Stimulated activated naive CD8-positive, alpha-beta T cell treated with anti-CD3 and anti-CD28 coated beads, Interleukin-15, amount 100 ng/mL, for 72 hours (primary cell): ENCODE data around the gene INPP5D.

Experiments
- ATAC-seq: fragments of 150-1000 bp; cut with Tn5 transposase; 2 replicates; pipeline ENCODE4 v1.10.0; 2021; ENCODE audit warnings: mild to moderate bottlenecking, moderate library complexity
- DNase-seq, 2 donors: peaks; one replicate each; pipeline ENCODE4 v3.0.0; 2021 to 2022
- H3K27ac Mint-ChIP-seq, 2 donors: one replicate each; pipeline ENCODE4 v1.8.0; 2022; ENCODE audit warnings: mild to moderate bottlenecking in 2 of 2, mixed read lengths in 2 of 2, moderate library complexity in 2 of 2
- H3K27me3 Mint-ChIP-seq: one replicate; pipeline ENCODE4 v1.8.0; 2022; ENCODE audit warnings: mixed read lengths
- H3K4me1 Mint-ChIP-seq: one replicate; pipeline ENCODE4 v1.8.0; 2022; ENCODE audit warnings: mild to moderate bottlenecking, mixed read lengths
- H3K4me3 Mint-ChIP-seq, 2 donors: one replicate each; pipeline ENCODE4 v1.8.0; 2022; ENCODE audit warnings: mild to moderate bottlenecking in 2 of 2, mixed read lengths in 2 of 2, moderate library complexity in 1 of 2
- H3K9me3 Mint-ChIP-seq, 2 donors: one replicate each; pipeline ENCODE4 v1.8.0; 2022; ENCODE audit warnings: mixed read lengths in 2 of 2

The INPP5D gene

GRCh38 chr2:233225230-233226068 is 165.3 kb downstream of the INPP5D start:
- peaks cover 35% of the 10 kb centered on the region for H3K4me1 Mint-ChIP-seq
- no peaks in the 10 kb centered on the region for H3K9me3 Mint-ChIP-seq

DNA sequence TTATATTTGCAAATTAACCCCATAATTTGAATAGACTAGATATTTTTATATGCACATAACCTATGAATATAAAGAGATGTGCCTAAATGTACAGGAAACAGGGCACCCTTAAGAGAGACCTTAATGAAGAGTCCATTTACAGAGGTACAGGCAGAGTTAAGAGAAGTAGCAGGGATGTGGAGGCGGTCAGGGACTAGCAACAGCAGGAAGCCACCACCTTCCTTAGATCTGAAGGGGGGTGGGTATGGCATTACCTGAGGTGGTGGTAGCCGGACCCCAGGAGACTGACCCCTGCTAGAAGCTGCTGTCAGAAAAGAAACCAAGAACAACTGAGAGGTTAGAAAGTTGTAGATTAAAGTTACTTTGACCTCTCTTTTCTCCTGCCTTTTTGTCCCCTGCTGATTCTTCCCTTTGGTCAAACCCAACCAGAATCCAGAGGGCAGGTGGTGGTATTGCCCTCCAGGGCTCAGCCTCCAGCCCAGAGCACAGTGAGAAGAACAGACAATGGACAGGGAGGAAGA is 166.4 kb downstream of the INPP5D start:
- no peak overlapping the region for H3K27ac Mint-ChIP-seq

More at GRCh38 chr2:233225230-233226068, 165.3 kb downstream of the INPP5D start:
- no peak for ATAC-seq
- Mint-ChIP-seq H3K27ac (no peak overlapping the region), H3K27me3 (no peaks in the 10 kb centered on the region), H3K4me3 (no peak overlapping the region)
- no peak for DNase-seq

DNA sequence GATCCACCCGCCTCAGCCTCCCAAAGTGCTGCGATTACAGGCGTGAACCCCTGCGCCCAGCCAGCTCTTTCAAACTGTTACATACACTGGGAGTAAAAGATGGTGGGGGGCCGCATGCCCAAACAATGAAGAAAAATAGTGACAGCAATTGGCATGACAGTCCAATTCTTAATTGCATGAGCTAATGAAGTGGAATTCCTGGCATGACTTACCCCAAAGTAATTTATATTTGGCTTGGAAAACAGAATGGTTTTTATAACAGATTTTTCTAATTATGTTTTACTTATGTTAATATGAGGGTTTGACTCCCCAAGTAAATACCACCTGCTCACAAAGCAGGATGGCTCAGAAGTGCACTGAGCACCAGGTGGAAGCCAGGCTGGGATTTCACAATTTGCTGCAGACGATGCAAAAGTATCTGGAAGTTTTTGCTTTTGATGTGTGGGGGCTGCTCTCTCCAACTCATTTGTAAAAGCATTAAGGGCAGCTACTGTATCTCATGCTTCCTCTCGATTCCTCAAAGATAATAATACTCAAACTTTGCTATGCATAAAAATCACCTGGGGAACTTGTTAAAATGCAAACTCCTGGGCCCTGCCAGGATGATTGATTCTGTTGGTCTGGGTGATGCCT is 167.3 kb downstream of the INPP5D start:
- H3K27ac Mint-ChIP-seq: no peak overlapping the region
- peaks cover 55% of the 10 kb centered on the region for H3K4me1 Mint-ChIP-seq
- ATAC-seq: no peak
- H3K4me3 Mint-ChIP-seq: no peak overlapping the region
- DNase-seq: no peak
- no peaks in the 10 kb centered on the region for H3K27me3 Mint-ChIP-seq
- H3K9me3 Mint-ChIP-seq: no peaks in the 10 kb centered on the region

More for the DNA sequence above, 166.4 kb downstream of the INPP5D start:
- Mint-ChIP-seq H3K4me3 (no peak overlapping the region), H3K9me3 (no peaks in the 10 kb centered on the region), H3K27me3 (no peaks in the 10 kb centered on the region), H3K4me1 (peaks cover 47% of the 10 kb centered on the region)
- ATAC-seq (no peak), DNase-seq (no peak)

- DNase-seq: no peak
- no peaks in the 10 kb centered on the region for H3K27me3 Mint-ChIP-seq
- no peak overlapping the region for H3K27ac Mint-ChIP-seq
- no peak overlapping the region for H3K4me3 Mint-ChIP-seq
- H3K9me3 Mint-ChIP-seq: no peaks in the 10 kb centered on the region
- no peak for ATAC-seq
- H3K4me1 Mint-ChIP-seq: peaks cover 65% of the 10 kb centered on the region
These were observed 168.2 kb downstream of the INPP5D start for GRCh38 chr2:233228376-233228775.

- H3K4me3 Mint-ChIP-seq: peak overlapping the region; percentile 52 to 71
- peaks cover 74% of the 10 kb centered on the region for H3K4me1 Mint-ChIP-seq
- DNase-seq: no peak
- peak overlapping the region in 1 of 2 donors; percentile 60 for H3K27ac Mint-ChIP-seq
- H3K9me3 Mint-ChIP-seq: peaks cover 0 to 5% of the 10 kb centered on the region in 2 donors
- no peaks in the 10 kb centered on the region for H3K27me3 Mint-ChIP-seq
- ATAC-seq: no peak
These were observed 173.6 kb downstream of the INPP5D start for GRCh38 chr2:233233618-233234230.

- no peaks in the 10 kb centered on the region for H3K27me3 Mint-ChIP-seq
- peaks cover 74% of the 10 kb centered on the region for H3K4me1 Mint-ChIP-seq
- peak overlapping the region; percentile 52 to 71 for H3K4me3 Mint-ChIP-seq
- peaks cover 0 to 9% of the 10 kb centered on the region in 2 donors for H3K9me3 Mint-ChIP-seq
- ATAC-seq: peak; percentile 70
- DNase-seq: peak; percentile 50 to 55
- H3K27ac Mint-ChIP-seq: peak overlapping the region in 1 of 2 donors; percentile 92
These were observed 174.1 kb downstream of the INPP5D start for GRCh38 chr2:233234264-233234663.

DNA sequence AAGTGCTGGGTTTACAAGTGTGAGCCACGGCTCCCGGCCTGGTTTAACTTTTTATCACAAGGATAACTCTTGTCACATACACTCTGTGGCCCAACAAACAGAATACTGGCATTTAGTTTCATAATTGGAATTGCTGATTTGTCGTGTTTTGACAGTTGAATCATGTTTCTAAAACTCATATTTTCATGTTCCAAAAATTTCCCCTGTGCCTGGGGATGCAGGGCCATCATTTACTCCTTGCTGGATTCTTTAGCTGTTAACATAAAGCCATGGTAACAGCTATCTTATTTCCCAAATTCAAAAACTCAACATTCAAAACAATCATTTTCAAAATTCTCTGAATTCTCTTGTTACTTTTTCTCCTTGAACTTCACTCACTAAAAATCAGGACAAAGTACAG is 174.9 kb downstream of the INPP5D start:
- Mint-ChIP-seq H3K9me3 (peaks cover 0 to 9% of the 10 kb centered on the region in 2 donors), H3K4me1 (peaks cover 74% of the 10 kb centered on the region), H3K27ac (no peak overlapping the region), H3K27me3 (no peaks in the 10 kb centered on the region), H3K4me3 (no peak overlapping the region)
- ATAC-seq (no peak), DNase-seq (no peak)

- H3K4me1 Mint-ChIP-seq: peaks cover 73% of the 10 kb centered on the region
- H3K27me3 Mint-ChIP-seq: no peaks in the 10 kb centered on the region
These were observed 175.8 kb downstream of the INPP5D start for GRCh38 chr2:233235977-233236376.

GRCh38 chr2:233236820-233237589 is 176.9 kb downstream of the INPP5D start:
- H3K27ac Mint-ChIP-seq: no peak overlapping the region
- H3K27me3 Mint-ChIP-seq: no peaks in the 10 kb centered on the region
- ATAC-seq (no peak), DNase-seq (no peak)
- H3K4me3 Mint-ChIP-seq: no peak overlapping the region
- peaks cover 73% of the 10 kb centered on the region for H3K4me1 Mint-ChIP-seq
- H3K9me3 Mint-ChIP-seq: peaks cover 0 to 9% of the 10 kb centered on the region in 2 donors

More at GRCh38 chr2:233235977-233236376, 175.8 kb downstream of the INPP5D start:
- no peak for DNase-seq
- Mint-ChIP-seq H3K4me3 (no peak overlapping the region), H3K27ac (no peak overlapping the region), H3K9me3 (peaks cover 0 to 9% of the 10 kb centered on the region in 2 donors)
- ATAC-seq: no peak

DNA sequence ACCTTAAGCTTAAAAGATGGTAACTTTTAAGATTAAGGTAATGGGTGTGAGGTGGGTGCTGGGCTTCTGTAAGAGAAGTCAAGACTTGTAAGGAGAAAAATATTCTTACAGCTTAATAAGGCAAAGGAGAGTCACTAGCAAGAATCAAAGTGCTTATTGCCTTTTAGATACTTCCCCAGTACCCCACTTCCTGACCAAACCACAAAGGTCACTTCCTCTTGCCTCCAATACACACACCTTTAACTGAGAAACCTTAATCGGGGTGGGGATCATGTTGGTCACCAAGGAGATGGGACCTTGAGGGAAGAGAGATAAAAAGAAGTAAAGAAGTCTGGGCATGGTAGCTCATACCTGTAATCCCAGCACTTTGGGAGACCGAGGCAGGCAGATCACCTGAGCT is 180.8 kb downstream of the INPP5D start:
- Mint-ChIP-seq H3K4me1 (peaks cover 66% of the 10 kb centered on the region), H3K9me3 (peaks cover 0 to 9% of the 10 kb centered on the region in 2 donors), H3K4me3 (peak overlapping the region; percentile 54 to 66), H3K27ac (no peak overlapping the region), H3K27me3 (no peaks in the 10 kb centered on the region)
- DNase-seq (peak; percentile 27 to 29), ATAC-seq (peak; percentile 78)

DNA sequence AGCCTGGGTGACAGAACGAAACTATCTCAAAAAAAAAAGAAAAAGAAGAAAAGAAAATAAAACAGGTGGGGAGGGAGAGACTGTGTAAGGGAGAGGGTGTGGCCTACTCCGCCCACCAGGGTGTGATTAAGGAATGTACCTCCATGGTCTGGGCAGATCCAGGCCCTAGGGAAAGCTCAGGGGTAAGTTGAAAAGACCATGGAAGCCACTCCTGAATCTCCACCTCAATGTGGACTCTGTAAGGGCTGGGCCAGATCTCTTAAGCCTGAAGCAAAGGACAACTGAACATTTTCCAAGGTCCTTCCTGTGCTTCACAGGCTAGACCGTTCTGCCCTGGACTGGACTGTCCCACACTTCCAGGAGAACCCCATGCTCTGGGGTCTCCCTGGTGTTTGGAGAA is 181.7 kb downstream of the INPP5D start:
- Mint-ChIP-seq H3K27me3 (no peaks in the 10 kb centered on the region), H3K4me1 (peaks cover 73% of the 10 kb centered on the region), H3K9me3 (peaks cover 0 to 9% of the 10 kb centered on the region in 2 donors), H3K27ac (peak overlapping the region in 1 of 2 donors; percentile 65), H3K4me3 (peak overlapping the region; percentile 20 to 66)
- ATAC-seq (no peak), DNase-seq (no peak)

GRCh38 chr2:233242231-233242927 is 182.2 kb downstream of the INPP5D start:
- no peak for DNase-seq
- peak; percentile 67 for ATAC-seq
- Mint-ChIP-seq H3K4me3 (peak overlapping the region in 1 of 2 donors; percentile 66), H3K4me1 (peaks cover 79% of the 10 kb centered on the region), H3K9me3 (peaks cover 0 to 5% of the 10 kb centered on the region in 2 donors), H3K27ac (no peak overlapping the region), H3K27me3 (no peaks in the 10 kb centered on the region)

DNA sequence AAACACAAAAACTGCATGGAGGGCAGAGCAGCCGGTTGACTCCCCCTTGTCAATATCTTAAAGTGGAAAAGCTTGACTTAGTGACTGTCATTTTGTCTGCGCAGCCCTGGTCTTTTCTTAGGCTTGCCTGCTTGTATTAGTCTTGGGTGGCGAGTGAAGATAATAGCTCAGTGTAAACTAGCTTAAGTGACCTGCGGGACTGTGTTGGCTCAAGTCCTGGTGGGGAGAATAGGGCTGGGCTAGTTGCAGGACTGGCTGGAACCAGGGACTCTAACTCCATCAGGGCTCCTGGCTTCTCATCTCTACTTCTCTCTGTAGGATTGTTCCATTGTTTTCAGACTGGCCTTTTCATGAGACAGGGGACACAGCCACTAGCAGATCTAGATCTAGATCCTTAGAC is 183.2 kb downstream of the INPP5D start:
- H3K4me3 Mint-ChIP-seq: no peak overlapping the region
- H3K4me1 Mint-ChIP-seq: peaks cover 82% of the 10 kb centered on the region
- no peak overlapping the region for H3K27ac Mint-ChIP-seq
- DNase-seq (no peak), ATAC-seq (no peak)
- H3K9me3 Mint-ChIP-seq: peaks cover 0 to 5% of the 10 kb centered on the region in 2 donors
- no peaks in the 10 kb centered on the region for H3K27me3 Mint-ChIP-seq

- DNase-seq (no peak), ATAC-seq (no peak)
- Mint-ChIP-seq H3K27ac (no peak overlapping the region), H3K4me3 (no peak overlapping the region), H3K9me3 (no peaks in the 10 kb centered on the region), H3K4me1 (peaks cover 76% of the 10 kb centered on the region), H3K27me3 (no peaks in the 10 kb centered on the region)
These were observed 184.7 kb downstream of the INPP5D start for GRCh38 chr2:233244818-233245217.
